Thyroid gland (tissue), 4 donors: ENCODE data around the gene TADA1.

ENCODE experiments used
- CTCF ChIP-seq, 6 experiments: fragments of 200-600 bp in 3 of 6; fragments of 450-650 bp in 3 of 6; sonication (generic) in 3 of 6; IDR thresholded peaks; one replicate each; pipeline ENCODE4 v1.5.1; 2016 to 2019; ENCODE audit warnings: antibody characterized with exemption in 6 of 6, mild to moderate bottlenecking in 2 of 6, inconsistent platforms in 1 of 6, moderate library complexity in 1 of 6
- POLR2A ChIP-seq, 2 donors: fragments of 450-650 bp; IDR thresholded peaks; one replicate each; pipeline ENCODE4 v1.6.1; 2017; ENCODE audit warnings: antibody characterized with exemption in 2 of 2, mild to moderate bottlenecking in 2 of 2, moderate library complexity in 1 of 2

GRCh38 chr1:166838766-166839599 lies 37.1 kb downstream of the TADA1 start, which contains the start of gene POGK:
- peak in 1 of 6 experiments; percentile 3 for TF ChIP-seq CTCF (IDR thresholded peaks at IDR 0.05)
- TF ChIP-seq POLR2A (IDR thresholded peaks at IDR 0.05), result peak in 1 of 2 donors; percentile 90
